Esophagus squamous epithelium (tissue), 5 donors: Measurements from ENCODE around the gene SOX9. TPM values are rescaled to one million over a fixed set of nuclear protein-coding genes. Genes with fewer than 3 reads are reported as not detected.

Source experiments
- DNase-seq: peaks from one replicate; lab custom pipeline; 2025; lab: John Stamatoyannopoulos, UW
- H3K27ac ChIP-seq, 4 donors: fragments of 200-600 bp; sonication (generic); one replicate each; pipeline ENCODE4 v1.5.1; 2016 to 2019; ENCODE audit warnings: mild to moderate bottlenecking in 1 of 4
- H3K27me3 ChIP-seq, 4 donors: fragments of 200-600 bp; sonication (generic); 1 replicate in 3 of 4; 2 replicates in 1 of 4; pipeline versions ENCODE4 v1.5.1 to v1.6.0; 2017 to 2021; ENCODE audit warnings: antibody characterized with exemption in 1 of 4
- H3K36me3 ChIP-seq, 3 donors: fragments of 200-600 bp; sonication (generic); one replicate each; pipeline ENCODE4 v1.5.1; 2016 to 2019
- H3K4me1 ChIP-seq, 3 donors: fragments of 200-600 bp; sonication (generic); one replicate each; pipeline ENCODE4 v1.5.1; 2017 to 2019
- H3K4me3 ChIP-seq, 4 donors: fragments of 200-600 bp; sonication (generic); 1 replicate in 3 of 4; 2 replicates in 1 of 4; pipeline ENCODE4 v1.5.1; 2016 to 2019; ENCODE audit warnings: mild to moderate bottlenecking in 2 of 4, moderate library complexity in 1 of 4
- H3K9me3 ChIP-seq, 3 donors: fragments of 200-600 bp; sonication (generic); one replicate each; pipeline ENCODE4 v1.5.1; 2016 to 2019
- POLR2A ChIP-seq, 4 donors: fragments of 450-650 bp; IDR thresholded peaks; one replicate each; pipeline ENCODE4 v1.6.1; 2017; ENCODE audit warnings: antibody characterized with exemption in 4 of 4, mild to moderate bottlenecking in 4 of 4, moderate library complexity in 3 of 4
- WGBS, 2 donors: methylation state at CpG; one replicate each; pipeline ENCODE4 v1.1.5; 2018; 5-methylcytosine and 5-hydroxymethylcytosine counted together
- intact Hi-C: fragments of 100-400 bp; cut with DNase I; formaldehyde crosslinking; loops from one replicate; pipeline ENCODE4 v1.15.0; 2022
- total RNA-seq, 4 donors: library from RNA; depleted of rRNA; stranded (reverse); fragments of >200 nt; gene quantifications; one replicate each; pipeline ENCODE4 v1.1.0, GENCODE V29; 2016
- TF ChIP-seq, protein P1 (sequence below), 6 experiments: fragments of 450-650 bp in 4 of 6; fragments of 200-600 bp in 2 of 6; sonication (generic) in 2 of 6; IDR thresholded peaks; one replicate each; pipeline ENCODE4 v1.5.1; 2016 to 2019; ENCODE audit warnings: antibody characterized with exemption in 6 of 6, mild to moderate bottlenecking in 4 of 6, moderate library complexity in 4 of 6
- donor health status: DM: yes; HTN: yes; CAD: no.

Gene SOX9
- total RNA-seq, 4 donors from 2014 or later = 7.4 to 11.5 (median 11.1) TPM

DNA sequence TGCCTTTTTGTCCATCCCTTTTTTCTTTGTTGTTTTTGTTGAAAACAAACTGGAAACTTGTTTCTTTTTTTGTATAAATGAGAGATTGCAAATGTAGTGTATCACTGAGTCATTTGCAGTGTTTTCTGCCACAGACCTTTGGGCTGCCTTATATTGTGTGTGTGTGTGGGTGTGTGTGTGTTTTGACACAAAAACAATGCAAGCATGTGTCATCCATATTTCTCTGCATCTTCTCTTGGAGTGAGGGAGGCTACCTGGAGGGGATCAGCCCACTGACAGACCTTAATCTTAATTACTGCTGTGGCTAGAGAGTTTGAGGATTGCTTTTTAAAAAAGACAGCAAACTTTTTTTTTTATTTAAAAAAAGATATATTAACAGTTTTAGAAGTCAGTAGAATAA is 4.9 kb downstream of the SOX9 start:
- no peak for TF ChIP-seq POLR2A (IDR thresholded peaks at IDR 0.05)
- TF ChIP-seq, protein P1, sequence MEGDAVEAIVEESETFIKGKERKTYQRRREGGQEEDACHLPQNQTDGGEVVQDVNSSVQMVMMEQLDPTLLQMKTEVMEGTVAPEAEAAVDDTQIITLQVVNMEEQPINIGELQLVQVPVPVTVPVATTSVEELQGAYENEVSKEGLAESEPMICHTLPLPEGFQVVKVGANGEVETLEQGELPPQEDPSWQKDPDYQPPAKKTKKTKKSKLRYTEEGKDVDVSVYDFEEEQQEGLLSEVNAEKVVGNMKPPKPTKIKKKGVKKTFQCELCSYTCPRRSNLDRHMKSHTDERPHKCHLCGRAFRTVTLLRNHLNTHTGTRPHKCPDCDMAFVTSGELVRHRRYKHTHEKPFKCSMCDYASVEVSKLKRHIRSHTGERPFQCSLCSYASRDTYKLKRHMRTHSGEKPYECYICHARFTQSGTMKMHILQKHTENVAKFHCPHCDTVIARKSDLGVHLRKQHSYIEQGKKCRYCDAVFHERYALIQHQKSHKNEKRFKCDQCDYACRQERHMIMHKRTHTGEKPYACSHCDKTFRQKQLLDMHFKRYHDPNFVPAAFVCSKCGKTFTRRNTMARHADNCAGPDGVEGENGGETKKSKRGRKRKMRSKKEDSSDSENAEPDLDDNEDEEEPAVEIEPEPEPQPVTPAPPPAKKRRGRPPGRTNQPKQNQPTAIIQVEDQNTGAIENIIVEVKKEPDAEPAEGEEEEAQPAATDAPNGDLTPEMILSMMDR (IDR thresholded peaks at IDR 0.05) = no peak
- H3K9me3 ChIP-seq = no peaks in the 10 kb centered on the region
- DNase-seq = no peak
- no peak overlapping the region for H3K4me3 ChIP-seq
- H3K36me3 ChIP-seq = peaks cover 0 to 29% (median 4%) of the 10 kb centered on the region in 3 donors
- H3K27ac ChIP-seq = no peak overlapping the region
- intact Hi-C loops = loop anchor here (10.0 kb wide), 1 partner anchor 409 kb away; no protein-coding TSS in a partner anchor
- peaks cover 2 to 32% (median 4%) of the 10 kb centered on the region in 3 donors for H3K4me1 ChIP-seq
- H3K27me3 ChIP-seq = peaks cover 0 to 65% (median 2%) of the 10 kb centered on the region in 4 donors

DNA sequence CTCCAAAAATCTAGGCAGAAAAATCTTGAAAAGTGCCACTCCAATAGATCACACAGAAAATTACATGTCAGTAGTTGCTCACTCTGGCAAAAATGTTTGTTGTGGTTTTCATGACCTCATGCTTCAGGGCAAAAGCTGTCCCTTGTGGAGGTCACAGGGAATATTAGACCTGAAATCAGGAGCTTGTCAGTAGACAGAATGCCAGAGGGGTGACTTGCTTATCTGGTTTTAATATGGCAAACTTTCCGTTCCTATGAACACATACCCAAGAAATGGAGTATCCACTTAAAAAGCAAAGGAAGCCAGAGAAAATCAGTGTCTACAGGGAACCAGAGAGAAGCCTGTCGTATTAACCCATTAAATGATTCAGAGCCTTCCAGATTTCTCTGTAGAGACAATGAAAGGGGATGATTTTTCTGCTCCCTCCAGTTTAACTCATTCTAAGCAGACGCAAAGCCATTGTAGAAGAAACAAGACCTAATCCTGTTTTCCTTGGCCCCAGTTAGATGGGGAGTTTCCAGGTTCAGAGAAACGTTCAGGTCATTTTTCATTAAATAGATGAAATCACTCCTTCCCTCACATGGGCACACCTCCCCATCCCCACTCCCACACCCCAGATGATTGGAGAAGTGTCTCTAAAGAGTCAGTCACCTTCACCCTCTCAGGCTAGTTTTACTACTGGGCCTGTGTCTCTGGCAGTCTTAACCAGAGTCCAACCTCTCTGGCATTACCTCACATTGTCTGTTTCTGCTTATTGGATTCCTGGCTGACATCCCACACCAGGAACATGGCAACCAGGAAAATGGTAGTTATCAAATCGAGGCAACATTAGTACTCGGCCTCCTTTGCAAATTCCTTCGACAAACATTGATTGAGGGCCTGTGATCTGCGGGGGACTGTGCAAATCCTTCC is 6.0 kb downstream of the SOX9 start:
- no peak for DNase-seq

DNA sequence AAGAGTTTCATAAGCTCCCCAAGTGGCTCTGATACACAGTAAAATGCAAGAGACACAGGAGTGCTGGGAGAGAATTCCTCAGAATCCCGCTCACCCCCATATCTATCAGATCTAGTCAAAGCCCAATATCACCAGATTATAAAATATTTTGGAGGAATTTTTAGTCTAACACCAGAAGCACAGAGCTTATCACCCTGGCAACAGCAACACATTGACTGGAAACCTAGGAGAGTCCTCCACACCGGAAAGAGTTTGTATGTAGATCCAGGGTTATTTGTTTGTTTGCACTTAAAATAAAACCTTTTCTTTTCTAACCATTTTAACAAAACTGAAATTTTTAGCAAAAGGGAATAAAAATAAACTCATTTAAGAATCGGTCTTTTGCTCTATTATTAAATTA is 7.2 kb downstream of the SOX9 start:
- peaks cover 0 to 10% (median 2%) of the 10 kb centered on the region in 3 donors for H3K4me1 ChIP-seq
- no peaks in the 10 kb centered on the region for H3K9me3 ChIP-seq
- WGBS, 2 donors = 76 to 77% methylated on average over 3 of the region's 3 CpGs
- no peak for DNase-seq
- H3K4me3 ChIP-seq = no peak overlapping the region
- peaks cover 0 to 24% (median 4%) of the 10 kb centered on the region in 3 donors for H3K36me3 ChIP-seq
- intact Hi-C loops = loop anchor here (10.0 kb wide), 1 partner anchor 407 kb away; no protein-coding TSS in a partner anchor
- H3K27me3 ChIP-seq = peaks cover 0 to 43% (median 2%) of the 10 kb centered on the region in 4 donors
- no peak for TF ChIP-seq POLR2A (IDR thresholded peaks at IDR 0.05)
- TF ChIP-seq, protein P1 (IDR thresholded peaks at IDR 0.05) = no peak
- H3K27ac ChIP-seq = no peak overlapping the region

More for the DNA sequence above, 6.0 kb downstream of the SOX9 start:
- peaks cover 0 to 54% (median 2%) of the 10 kb centered on the region in 4 donors for H3K27me3 ChIP-seq
- peaks cover 0 to 29% (median 4%) of the 10 kb centered on the region in 3 donors for H3K36me3 ChIP-seq
- H3K27ac ChIP-seq = no peak overlapping the region
- H3K4me1 ChIP-seq = peaks cover 0 to 22% (median 2%) of the 10 kb centered on the region in 3 donors
- H3K4me3 ChIP-seq = no peak overlapping the region
- 50 to 64% methylated on average over 8 of the region's 8 CpGs for WGBS, 2 donors
- no peak for TF ChIP-seq POLR2A (IDR thresholded peaks at IDR 0.05)
- TF ChIP-seq, protein P1 (IDR thresholded peaks at IDR 0.05) = no peak
- no peaks in the 10 kb centered on the region for H3K9me3 ChIP-seq
- intact Hi-C loops = loop anchor here (10.0 kb wide), 1 partner anchor 408 kb away; no protein-coding TSS in a partner anchor

DNA sequence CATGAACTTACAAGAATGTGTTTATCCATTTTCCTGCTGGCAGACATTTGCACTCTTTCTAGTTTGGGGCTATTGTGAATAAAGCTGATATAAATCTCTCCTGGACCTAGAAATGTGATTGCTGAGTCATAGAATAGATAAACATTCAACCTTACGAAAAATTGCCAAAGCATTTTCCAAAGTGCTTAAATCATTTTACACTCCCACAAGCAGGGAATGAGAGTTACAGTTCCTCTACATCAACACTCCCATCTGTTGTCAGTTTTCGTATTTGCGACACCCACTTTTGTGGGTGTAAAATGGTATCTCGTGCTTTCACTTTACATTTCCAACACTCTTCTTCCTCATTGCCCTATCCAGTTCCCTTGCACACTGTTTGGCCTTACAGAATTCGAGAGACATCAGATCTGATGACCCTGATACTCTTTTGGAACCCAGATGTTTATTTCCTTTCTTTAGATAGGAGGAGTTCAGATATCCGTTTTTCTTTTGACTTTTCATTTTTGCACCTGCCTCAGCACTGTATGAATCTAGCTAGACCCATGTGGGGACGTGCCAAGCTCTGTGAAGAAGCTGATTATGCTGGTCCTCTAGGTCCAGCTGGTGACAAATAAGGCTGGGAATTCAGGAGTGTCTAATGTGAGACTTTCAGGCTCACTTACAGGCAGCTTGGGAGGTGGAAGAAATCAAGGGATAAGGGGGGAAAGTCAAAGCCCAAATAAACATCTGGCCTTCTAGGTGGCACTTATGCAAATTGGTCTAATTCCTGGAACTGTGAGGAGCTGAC is 14.0 kb downstream of the SOX9 start:
- Histone ChIP-seq H3K27me3 (peaks cover 0 to 16% (median 0%) of the 10 kb centered on the region in 4 donors), H3K4me1 (peaks cover 0 to 21% (median 12%) of the 10 kb centered on the region in 3 donors), H3K4me3 (no peak overlapping the region), H3K9me3 (no peaks in the 10 kb centered on the region), H3K36me3 (no peaks in the 10 kb centered on the region), H3K27ac (no peak overlapping the region)
- DNase-seq = no peak
- WGBS, 2 donors = 24 to 43% methylated on average over 7 of the region's 7 CpGs
- intact Hi-C loops = no loop called here
- TF ChIP-seq, protein P1 (IDR thresholded peaks at IDR 0.05) = no peak
- TF ChIP-seq POLR2A (IDR thresholded peaks at IDR 0.05) = no peak
